Smooth muscle cell (in vitro differentiated cells): ENCODE measurements around the gene MAPK11. TPM values are rescaled to one million over a fixed set of nuclear protein-coding genes. Genes with fewer than 3 reads are reported as not detected.

Experiments
- DNase-seq: peaks from one replicate; lab custom pipeline; 2025; ENCODE audit not compliant: unreplicated experiment; lab: John Stamatoyannopoulos, UW
- H2AFZ ChIP-seq: fragments of 200-600 bp; sonication (generic); 2 replicates; pipeline ENCODE4 v1.6.0; 2016; ENCODE audit warnings: antibody characterized with exemption, low read depth, mild to moderate bottlenecking
- H3F3A ChIP-seq: fragments of 200-600 bp; sonication (generic); 2 replicates; pipeline ENCODE4 v1.6.0; 2017; ENCODE audit warnings: antibody characterized with exemption, low read depth
- H3K27ac ChIP-seq: fragments of 200-600 bp; sonication (generic); 2 replicates; pipeline ENCODE4 v1.5.1; 2016; ENCODE audit warnings: low read depth, mild to moderate bottlenecking
- H3K27me3 ChIP-seq: fragments of 200-600 bp; sonication (generic); 2 replicates; pipeline ENCODE4 v1.6.1; 2016; ENCODE audit warnings: low read depth, mild to moderate bottlenecking
- H3K36me3 ChIP-seq: fragments of 200-600 bp; sonication (generic); 2 replicates; pipeline ENCODE4 v1.5.1; 2016; ENCODE audit warnings: low read depth
- H3K4me1 ChIP-seq: fragments of 200-600 bp; sonication (generic); 2 replicates; pipeline ENCODE4 v1.5.1; 2016; ENCODE audit warnings: low read depth
- H3K4me2 ChIP-seq: fragments of 200-600 bp; sonication (generic); 2 replicates; pipeline ENCODE4 v1.6.0; 2016; ENCODE audit warnings: mild to moderate bottlenecking
- H3K4me3 ChIP-seq: fragments of 200-600 bp; sonication (generic); 2 replicates; pipeline ENCODE4 v1.5.1; 2016; ENCODE audit warnings: mild to moderate bottlenecking
- H3K79me2 ChIP-seq: fragments of 200-600 bp; sonication (generic); 2 replicates; pipeline ENCODE4 v1.6.0; 2016; ENCODE audit warnings: low read depth, mild to moderate bottlenecking
- H3K9ac ChIP-seq: fragments of 200-600 bp; sonication (generic); 2 replicates; pipeline ENCODE4 v1.6.0; 2016; ENCODE audit warnings: low read depth
- H3K9me3 ChIP-seq: fragments of 200-600 bp; sonication (generic); replicated peaks from 2 replicates; pipeline ENCODE4 v1.5.1; 2016; ENCODE audit warnings: low read depth
- H4K20me1 ChIP-seq: fragments of 200-600 bp; sonication (generic); 2 replicates; pipeline ENCODE4 v1.6.0; 2016; ENCODE audit warnings: low read depth
- CTCF ChIP-seq: fragments of 200-600 bp; sonication (generic); IDR thresholded peaks from 2 replicates; pipeline ENCODE4 v1.5.1; 2017; ENCODE audit warnings: borderline replicate concordance, mild to moderate bottlenecking, antibody characterized with exemption; ENCODE audit not compliant: insufficient read depth, poor library complexity, severe bottlenecking
- WGBS: methylation state at CpG from one replicate; pipeline ENCODE4 v1.1.7; 2016; ENCODE audit warnings: low lambda C conversion rate; 5-methylcytosine and 5-hydroxymethylcytosine counted together
- polyA plus RNA-seq: library from polyadenylated mRNA; unstranded; fragments of >200 nt; fragmentation: Nextera tagmentation; extraction: Ambion mirVana; gene quantifications from 2 replicates; pipeline ENCODE4 v1.2.1, GENCODE V29; 2016
- total RNA-seq: library from RNA; depleted of rRNA; stranded (reverse); fragments of >200 nt; gene quantifications from 2 replicates; pipeline ENCODE4 v1.2.3, GENCODE V29; 2014

The MAPK11 gene
- total and polyA plus RNA-seq, 2 experiments from 2014 or later: 0.65 to 4.2 TPM

- H3K9ac ChIP-seq: peak overlapping the region; percentile 99
- peaks cover 34% of the 10 kb centered on the region for H3F3A ChIP-seq
- WGBS: 73% methylated on average over 21 of the region's 22 CpGs
- H3K4me1 ChIP-seq: peaks cover 46% of the 10 kb centered on the region
- H3K4me3 ChIP-seq: peak overlapping the region; percentile 94
- H3K4me2 ChIP-seq: peak overlapping the region; percentile 100
- TF ChIP-seq CTCF: no peak
- H3K36me3 ChIP-seq: no peaks in the 10 kb centered on the region
- H3K27ac ChIP-seq: peak overlapping the region; percentile 96
- H3K9me3 ChIP-seq: no peaks in the 10 kb centered on the region
- no peaks in the 10 kb centered on the region for H3K27me3 ChIP-seq
- no peak overlapping the region for H2AFZ ChIP-seq
- peaks cover 55% of the 10 kb centered on the region for H4K20me1 ChIP-seq
- H3K79me2 ChIP-seq: peaks cover 72% of the 10 kb centered on the region
- DNase-seq: no peak
These were observed 34.6 kb upstream of the MAPK11 start for GRCh38 chr22:50304528-50305392.

DNA sequence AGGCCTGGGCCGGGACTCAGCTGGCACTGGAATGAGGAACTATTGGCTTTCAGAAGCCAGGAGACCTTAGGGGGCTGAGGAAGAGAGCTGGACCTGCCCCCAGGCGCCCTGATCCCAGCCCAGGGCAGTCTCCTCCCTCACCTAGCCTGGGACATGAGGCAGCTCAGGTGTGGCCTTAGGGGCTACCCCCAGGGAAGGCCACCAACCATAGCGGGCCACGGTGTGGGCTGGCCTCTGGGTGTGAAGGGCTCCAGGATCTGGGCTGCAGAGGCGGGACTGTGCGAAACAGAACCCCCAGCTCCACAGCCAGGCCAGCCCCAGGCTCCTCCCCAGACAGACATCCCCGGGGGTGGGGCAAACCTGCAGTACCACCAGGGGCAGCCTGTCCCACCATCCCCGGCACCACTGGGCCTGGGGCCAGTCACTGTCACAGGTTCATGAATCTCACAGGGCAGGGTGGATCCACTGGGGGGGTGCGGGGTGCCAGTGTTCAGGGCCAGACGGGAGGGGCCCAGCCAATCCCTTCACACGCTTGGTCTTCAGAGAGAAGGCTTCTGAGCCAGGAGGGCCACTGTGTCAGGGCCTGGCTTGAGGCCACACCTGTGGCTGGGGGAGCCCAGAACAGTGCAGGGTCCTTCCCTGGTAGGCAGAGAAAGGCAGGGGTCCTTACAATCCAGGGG lies 33.8 kb upstream of the MAPK11 start:
- WGBS: 24% methylated on average over 11 of the region's 11 CpGs
- H3K79me2 ChIP-seq: peaks cover 79% of the 10 kb centered on the region
- no peak for TF ChIP-seq CTCF
- peak overlapping the region; percentile 99 for H3K9ac ChIP-seq
- peaks cover 52% of the 10 kb centered on the region for H3K4me1 ChIP-seq
- H3K4me2 ChIP-seq: peak overlapping the region; percentile 100
- no peaks in the 10 kb centered on the region for H3K9me3 ChIP-seq
- H3K27me3 ChIP-seq: no peaks in the 10 kb centered on the region
- no peaks in the 10 kb centered on the region for H3K36me3 ChIP-seq
- peak overlapping the region; percentile 10 for H3K4me3 ChIP-seq
- peaks cover 34% of the 10 kb centered on the region for H3F3A ChIP-seq
- peak overlapping the region; percentile 96 for H3K27ac ChIP-seq
- H4K20me1 ChIP-seq: peaks cover 63% of the 10 kb centered on the region
- peak; percentile 37 for DNase-seq
- no peak overlapping the region for H2AFZ ChIP-seq

DNA sequence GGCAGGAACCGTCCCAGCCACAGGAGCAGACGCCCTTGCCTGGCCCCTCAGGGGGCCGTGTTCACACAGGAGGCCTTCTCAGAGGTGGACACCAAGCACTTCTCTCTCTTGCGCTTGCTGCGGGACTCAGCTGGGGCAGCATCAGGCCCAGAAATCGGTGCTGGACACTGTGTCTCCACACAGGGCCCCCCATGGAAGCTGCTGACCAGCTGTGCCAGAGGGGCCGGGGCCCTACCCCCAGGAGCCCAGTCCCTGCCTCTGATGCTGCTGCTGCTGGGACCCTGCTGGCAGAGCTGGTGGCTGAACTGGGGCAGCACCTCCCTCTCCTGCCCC lies 33.3 kb upstream of the MAPK11 start:
- no peak for TF ChIP-seq CTCF
- DNase-seq: no peak
- Histone ChIP-seq H4K20me1 (peaks cover 68% of the 10 kb centered on the region), H3K4me1 (peaks cover 56% of the 10 kb centered on the region), H3K9me3 (no peaks in the 10 kb centered on the region), H3K4me3 (peak overlapping the region; percentile 10), H3K27me3 (no peaks in the 10 kb centered on the region), H3K4me2 (peak overlapping the region; percentile 100), H2AFZ (no peak overlapping the region), H3F3A (peaks cover 34% of the 10 kb centered on the region), H3K27ac (peak overlapping the region; percentile 96), H3K79me2 (peaks cover 84% of the 10 kb centered on the region), H3K36me3 (no peaks in the 10 kb centered on the region), H3K9ac (peak overlapping the region; percentile 99)
- WGBS: 73% methylated on average over 7 of the region's 7 CpGs
